GM21576 (cell line): Measurements from ENCODE around the gene INTS11.
A peak's percentile ranks its signal among the peaks of the same experiment; 100 is the strongest.
"Not testable (repeated sequence)": the region's sequence is repeated elsewhere in the genome, so short reads cannot be mapped to it uniquely, and the experiment has no call there.

Source experiments
- ATAC-seq: cut with Tn5 transposase; IDR thresholded peaks from one replicate; pipeline ENCODE4 v1.9.1; 2021; ENCODE audit warnings: mild to moderate bottlenecking, moderate library complexity; ENCODE audit not compliant: unreplicated experiment

Gene INTS11

GRCh38 chr1:1331068-1331965 lies 6.9 kb upstream of the INTS11 start, which contains the start of gene TAS1R3:
Gene TAS1R3, plus strand, starts transcription at chr1:1331280. Its CDS starts 66 bp downstream, at chr1:1331346.
- ATAC-seq, result no peak

DNA sequence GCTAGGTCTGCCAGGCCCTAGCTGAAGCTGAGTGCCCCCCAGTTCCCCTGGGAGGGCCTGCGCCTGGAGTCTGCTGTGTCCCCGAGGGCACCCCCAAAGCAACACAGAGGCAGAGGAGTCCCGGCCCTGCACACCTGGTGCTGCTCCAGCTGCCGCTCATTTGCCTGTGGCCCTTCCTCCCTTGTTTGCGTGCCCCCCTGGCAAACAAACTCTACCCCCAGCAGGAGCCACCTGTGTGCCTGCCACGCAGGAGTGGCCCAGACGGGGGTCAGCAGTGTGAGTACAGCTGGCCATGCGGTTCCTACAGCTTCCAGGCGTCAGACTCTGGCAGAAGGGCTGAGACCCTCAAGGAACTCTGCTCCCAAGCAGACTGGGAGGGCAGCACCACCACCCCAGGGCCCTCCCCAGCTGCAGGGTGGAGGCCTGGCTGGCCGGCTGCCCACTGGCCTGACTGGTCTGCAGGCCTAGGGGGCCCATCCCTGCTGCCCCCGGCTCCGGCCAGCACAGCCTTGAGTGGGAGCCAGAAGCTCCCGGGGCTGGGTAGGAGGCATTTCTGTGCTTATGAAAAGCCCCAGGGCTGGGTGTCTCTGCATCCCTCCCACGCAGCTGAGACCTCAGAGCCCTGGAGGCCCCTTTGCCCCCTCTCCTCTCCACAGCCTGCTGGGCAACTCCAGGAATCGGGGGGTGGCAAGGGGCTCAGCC lies 6.1 kb upstream of the INTS11 start:
- ATAC-seq, result no peak

DNA sequence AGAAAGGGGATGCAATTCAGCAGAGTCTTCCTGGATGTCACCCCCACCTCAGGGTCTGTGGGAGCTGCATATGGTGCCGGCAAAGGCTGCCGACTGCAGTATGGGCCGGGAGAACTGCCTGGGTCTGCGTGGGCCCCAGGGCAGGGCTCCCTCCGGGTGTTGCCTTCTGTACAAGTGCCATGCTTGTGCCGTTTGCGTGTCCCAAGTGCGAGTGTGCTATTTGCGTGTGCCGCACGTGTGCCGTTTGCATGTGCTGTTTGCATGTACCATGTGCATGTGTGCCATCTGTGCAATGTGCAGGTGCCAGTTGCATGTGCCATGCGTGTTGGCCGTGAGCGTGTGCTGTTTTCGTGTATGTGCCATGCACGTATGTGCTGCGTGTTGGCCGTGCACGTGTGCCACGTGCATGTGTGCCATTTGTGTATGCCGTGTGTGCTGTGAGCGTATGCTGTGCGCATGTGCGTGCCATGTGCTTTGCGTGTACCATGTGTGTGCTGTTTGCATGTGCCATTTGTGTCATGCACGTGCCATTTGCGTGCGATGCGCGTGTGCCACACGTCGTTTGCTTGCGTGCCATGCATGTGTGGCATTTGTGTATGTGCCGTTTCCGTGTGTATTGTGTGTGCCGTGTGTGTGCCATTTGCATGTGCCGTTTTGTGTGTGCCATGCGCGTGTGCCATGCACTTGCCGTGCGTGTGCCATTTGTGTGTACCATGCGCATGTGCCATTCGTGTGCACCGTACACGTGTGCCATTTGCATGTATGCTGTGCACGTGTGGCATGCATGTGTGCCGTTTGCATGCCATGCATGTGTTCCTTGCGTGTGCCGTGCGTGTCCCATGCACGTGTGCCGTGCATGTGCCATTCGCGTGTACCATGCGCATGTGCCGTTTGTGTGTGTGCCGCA lies 5.1 kb upstream of the INTS11 start:
- no peak for ATAC-seq

DNA sequence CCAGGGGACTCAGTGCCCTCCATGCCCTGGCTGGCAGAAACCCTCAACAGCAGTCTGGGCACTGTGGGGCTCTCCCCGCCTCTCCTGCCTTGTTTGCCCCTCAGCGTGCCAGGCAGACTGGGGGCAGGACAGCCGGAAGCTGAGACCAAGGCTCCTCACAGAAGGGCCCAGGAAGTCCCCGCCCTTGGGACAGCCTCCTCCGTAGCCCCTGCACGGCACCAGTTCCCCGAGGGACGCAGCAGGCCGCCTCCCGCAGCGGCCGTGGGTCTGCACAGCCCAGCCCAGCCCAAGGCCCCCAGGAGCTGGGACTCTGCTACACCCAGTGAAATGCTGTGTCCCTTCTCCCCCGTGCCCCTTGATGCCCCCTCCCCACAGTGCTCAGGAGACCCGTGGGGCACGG lies 3.8 kb upstream of the INTS11 start:
- no peak for ATAC-seq

GRCh38 chr1:1327291-1327690 lies 2.8 kb upstream of the INTS11 start:
- no peak for ATAC-seq

DNA sequence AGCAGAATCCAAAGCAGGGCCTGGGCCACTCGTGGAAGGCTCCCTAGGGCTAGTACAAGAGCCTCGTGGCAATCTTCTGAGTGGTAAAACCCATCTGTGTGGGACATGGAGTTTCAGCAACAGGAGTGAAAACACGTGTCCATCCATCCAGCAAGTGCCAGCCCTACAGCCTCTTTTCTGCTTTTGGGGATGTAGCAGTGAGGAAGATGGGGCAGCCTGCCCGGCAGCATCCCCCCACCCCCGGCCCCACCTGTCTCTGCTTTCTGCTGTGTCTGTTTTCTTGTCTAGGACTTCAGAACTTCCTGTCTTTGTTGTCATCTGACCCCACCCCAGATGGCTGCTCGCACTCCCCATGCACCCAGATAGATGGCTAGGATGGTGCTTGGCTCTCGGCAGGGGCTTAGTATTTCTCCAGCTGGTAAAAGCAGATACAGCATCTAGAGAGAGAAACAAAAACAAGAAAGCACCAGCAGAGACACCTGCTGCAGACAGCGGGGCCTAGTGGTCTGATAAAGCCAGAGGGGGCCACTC lies 1.7 kb upstream of the INTS11 start:
- no peak for ATAC-seq

DNA sequence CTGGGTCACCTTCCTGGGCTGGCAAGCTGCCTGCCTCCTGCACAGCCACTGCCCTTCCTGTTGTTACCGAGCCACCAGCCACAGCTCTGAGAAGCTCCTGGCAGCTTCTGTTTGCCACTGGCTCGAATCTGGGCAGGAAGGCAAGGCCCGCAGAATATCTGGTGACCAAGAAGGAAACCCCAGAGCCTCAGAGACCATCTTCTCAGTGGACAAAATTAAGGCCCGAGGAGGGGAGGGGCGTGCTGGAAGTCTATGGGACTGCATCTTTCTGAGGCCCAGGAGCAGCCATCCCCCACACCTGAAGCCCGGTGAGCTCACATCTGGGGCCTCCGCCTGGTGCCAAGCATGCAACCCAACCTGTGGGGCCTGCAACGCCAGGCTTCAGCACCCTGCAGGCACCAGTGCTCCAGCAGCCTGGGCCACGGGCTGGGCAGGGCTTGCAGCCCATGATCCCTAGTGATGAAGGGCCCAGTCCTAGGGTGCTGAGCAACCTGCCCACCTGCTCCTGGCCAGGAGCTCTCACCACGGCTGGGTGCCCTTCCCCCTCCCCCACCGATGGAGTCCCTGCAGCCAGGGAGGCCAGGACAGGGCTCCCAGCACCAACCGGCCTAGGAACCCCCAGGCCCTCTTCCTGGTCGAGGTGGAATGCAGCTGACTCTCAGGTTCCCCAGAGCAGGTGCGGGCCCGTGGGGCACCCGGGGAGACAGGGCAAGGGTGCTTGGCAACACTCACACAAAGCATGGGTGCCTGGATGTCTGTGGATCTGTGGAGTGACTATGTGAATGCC lies 1.0 kb upstream of the INTS11 start:
- no peak for ATAC-seq

DNA sequence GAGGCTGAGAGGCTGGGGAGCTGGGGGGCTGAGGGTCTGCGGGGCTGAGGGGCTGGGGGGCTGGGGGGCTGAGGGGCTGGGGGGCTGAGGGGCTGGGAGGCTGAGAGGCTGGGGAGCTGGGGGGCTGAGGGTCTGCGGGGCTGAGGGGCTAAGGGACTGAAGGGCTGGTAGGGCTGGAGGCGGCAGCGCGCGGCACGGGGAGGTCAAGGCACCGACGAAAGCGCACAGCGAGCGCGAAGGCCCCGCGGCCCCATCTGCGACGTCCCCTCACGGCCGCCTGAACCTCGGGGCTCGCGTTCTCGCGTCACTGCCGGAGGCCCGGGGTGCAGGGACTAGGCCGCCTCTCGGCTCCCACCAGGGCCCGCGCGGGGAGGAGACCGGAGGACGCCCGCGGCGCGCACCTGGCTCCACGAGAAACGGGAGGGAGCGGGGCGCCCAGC lies 356 bp downstream of the INTS11 start:
- ATAC-seq, result peak; percentile 9

GRCh38 chr1:1322952-1323351 lies 1.5 kb downstream of the INTS11 start:
- no peak for ATAC-seq

DNA sequence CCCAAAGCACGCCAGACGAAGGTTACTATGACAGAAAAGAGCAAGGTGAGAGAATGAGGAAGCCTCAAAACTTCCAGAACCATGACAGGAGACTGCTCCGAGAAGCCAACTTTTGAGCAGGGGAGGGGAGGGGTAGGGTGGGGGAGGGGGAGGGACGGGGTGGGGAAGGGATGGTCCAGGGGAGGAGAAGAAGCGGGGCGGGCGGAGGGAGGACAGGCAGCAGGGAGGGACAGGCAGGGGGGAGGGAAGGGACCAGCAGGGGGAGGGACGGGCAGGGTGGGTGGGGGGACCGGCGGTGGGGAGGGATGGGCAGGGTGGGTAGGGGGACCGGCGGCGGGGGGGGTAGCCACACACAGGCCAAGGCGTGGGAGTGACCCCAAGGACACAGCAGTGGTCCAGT lies 2.0 kb downstream of the INTS11 start:
- ATAC-seq, result no peak

GRCh38 chr1:1321477-1321876 lies 3.0 kb downstream of the INTS11 start:
- ATAC-seq, result no peak

- no peak for ATAC-seq
Measured at GRCh38 chr1:1320666-1321448, 3.6 kb downstream of the INTS11 start.

GRCh38 chr1:1319646-1319941 lies 4.9 kb downstream of the INTS11 start:
- no peak for ATAC-seq

- no peak for ATAC-seq
Measured at GRCh38 chr1:1318777-1319645, 5.4 kb downstream of the INTS11 start.

DNA sequence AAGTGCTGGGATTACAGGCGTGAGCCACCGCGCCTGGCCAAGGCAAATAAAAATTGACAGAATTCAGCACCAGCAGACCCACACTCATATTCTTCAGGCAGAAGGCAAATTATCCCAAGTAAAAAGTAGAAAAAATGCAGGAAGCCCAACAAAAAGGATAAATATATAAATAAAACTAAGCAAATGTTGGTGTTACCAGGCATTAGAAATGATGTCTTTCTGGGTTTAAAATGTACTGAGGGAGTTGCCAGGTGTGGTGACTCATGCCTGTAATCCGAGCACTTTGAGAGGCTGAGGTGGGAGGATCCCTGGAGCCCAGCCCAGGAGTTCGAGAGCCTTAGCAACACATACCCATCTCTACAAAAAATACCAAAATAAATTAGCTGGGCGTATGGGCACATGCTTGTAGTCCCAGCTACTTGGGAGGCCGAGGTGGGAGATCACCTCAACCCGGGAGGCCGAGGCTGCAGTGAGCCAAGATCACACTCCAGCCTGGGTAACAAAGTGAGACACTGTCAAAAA lies 6.3 kb downstream of the INTS11 start:
- no peak for ATAC-seq

GRCh38 chr1:1317420-1317819 lies 7.0 kb downstream of the INTS11 start:
- ATAC-seq, result no peak

DNA sequence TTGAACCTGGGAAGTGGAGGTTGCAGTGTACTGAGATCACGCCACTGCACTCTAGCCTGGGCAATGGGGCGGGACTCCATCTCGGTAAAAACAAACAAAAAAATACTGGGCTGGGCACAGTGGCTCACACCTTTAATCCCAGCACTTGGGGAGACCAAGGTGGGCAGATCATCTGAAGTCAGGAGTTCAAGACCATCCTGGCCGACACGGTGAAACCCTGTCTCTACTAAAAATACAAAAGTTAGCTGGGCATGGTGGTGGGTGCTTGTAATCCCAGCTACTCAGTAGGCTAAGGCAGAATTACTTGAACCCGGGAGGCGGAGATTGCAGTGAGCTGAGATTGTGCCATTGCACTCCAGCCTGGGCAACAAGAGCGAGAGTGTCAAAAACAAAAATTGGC lies 8.3 kb downstream of the INTS11 start:
- ATAC-seq, result not testable (repeated sequence)

DNA sequence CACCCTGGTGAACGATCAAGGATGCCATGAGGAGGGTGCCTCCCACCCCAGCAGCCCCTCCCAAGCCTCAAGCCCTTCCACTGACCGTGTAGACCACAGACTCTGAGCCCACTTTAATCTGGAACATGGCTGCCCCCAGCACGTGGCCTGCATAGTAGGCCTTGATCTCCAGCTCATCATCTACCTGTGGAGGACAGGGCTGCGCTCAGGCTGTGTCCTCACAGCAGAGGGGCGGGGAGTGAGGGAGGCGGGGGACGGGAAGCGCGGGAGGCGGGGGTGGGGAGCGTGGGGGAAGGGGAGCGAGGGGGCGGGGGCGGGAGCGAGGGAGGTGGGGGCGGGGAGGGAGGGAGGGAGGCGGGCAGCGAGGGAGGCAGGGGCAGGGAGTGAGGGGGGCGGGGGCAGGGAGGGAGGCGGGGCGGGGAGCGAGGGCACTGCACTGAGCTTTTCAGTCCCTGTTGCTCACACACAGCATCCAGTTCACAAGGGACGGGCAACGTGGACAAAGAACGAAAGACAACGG lies 9.0 kb downstream of the INTS11 start:
- no peak for ATAC-seq
